Stomach smooth muscle (tissue), 2 donors: ENCODE measurements around the gene KRI1.

Experiments
- H3K27ac ChIP-seq: one replicate; pipeline ENCODE4 v1.7.0; 2013; ENCODE audit warnings: mild to moderate bottlenecking, low read length, inconsistent platforms
- H3K27me3 ChIP-seq, 2 donors: one replicate each; pipeline ENCODE4 v1.7.0; 2013; ENCODE audit warnings: low read length in 2 of 2; ENCODE audit not compliant: insufficient read depth in 2 of 2, control insufficient read depth in 1 of 2
- H3K36me3 ChIP-seq, 2 donors: one replicate each; pipeline ENCODE4 v1.7.0; 2013; ENCODE audit warnings: low read length in 2 of 2; ENCODE audit not compliant: control insufficient read depth in 2 of 2, insufficient read depth in 2 of 2
- H3K4me1 ChIP-seq: one replicate; pipeline ENCODE4 v1.7.0; 2013; ENCODE audit warnings: low read length; ENCODE audit not compliant: control insufficient read depth, insufficient read depth
- H3K4me3 ChIP-seq, 2 donors: one replicate each; pipeline ENCODE4 v1.7.0; 2013; ENCODE audit warnings: low read length in 2 of 2
- H3K9ac ChIP-seq, 2 donors: one replicate each; pipeline ENCODE4 v1.7.0; 2013; ENCODE audit warnings: low read length in 2 of 2, mild to moderate bottlenecking in 1 of 2
- H3K9me3 ChIP-seq, 2 donors: one replicate each; pipeline ENCODE4 v1.7.0; 2013; ENCODE audit warnings: low read length in 2 of 2; ENCODE audit not compliant: control insufficient read depth in 2 of 2
- donor health status: healthy.
- donor health status: Pancreatic carcinoma.

The KRI1 gene

GRCh38 chr19:10593820-10594637, 28.2 kb upstream of the KRI1 start:
- Histone ChIP-seq H3K4me3 (no peak overlapping the region), H3K4me1 (no peaks in the 10 kb centered on the region), H3K9me3 (no peaks in the 10 kb centered on the region), H3K36me3 (no peaks in the 10 kb centered on the region), H3K27me3 (peaks cover 3 to 4% of the 10 kb centered on the region in 2 donors), H3K9ac (no peak overlapping the region), H3K27ac (no peak overlapping the region)

GRCh38 chr19:10593148-10593547, 27.3 kb upstream of the KRI1 start:
- Histone ChIP-seq H3K4me1 (no peaks in the 10 kb centered on the region), H3K27me3 (peaks cover 3 to 4% of the 10 kb centered on the region in 2 donors), H3K27ac (no peak overlapping the region), H3K36me3 (no peaks in the 10 kb centered on the region), H3K4me3 (no peak overlapping the region), H3K9ac (no peak overlapping the region), H3K9me3 (no peaks in the 10 kb centered on the region)

- H3K27me3 ChIP-seq, result peaks cover 9 to 16% of the 10 kb centered on the region in 2 donors
- H3K4me1 ChIP-seq, result no peaks in the 10 kb centered on the region
- H3K9me3 ChIP-seq, result no peaks in the 10 kb centered on the region
- H3K9ac ChIP-seq, result no peak overlapping the region
- no peak overlapping the region for H3K27ac ChIP-seq
- no peaks in the 10 kb centered on the region for H3K36me3 ChIP-seq
- H3K4me3 ChIP-seq, result no peak overlapping the region
Observed at GRCh38 chr19:10587839-10588150, 22.0 kb upstream of the KRI1 start.

- H3K27me3 ChIP-seq, result peaks cover 9 to 16% of the 10 kb centered on the region in 2 donors
- no peaks in the 10 kb centered on the region for H3K36me3 ChIP-seq
- H3K9me3 ChIP-seq, result no peaks in the 10 kb centered on the region
- no peaks in the 10 kb centered on the region for H3K4me1 ChIP-seq
- H3K4me3 ChIP-seq, result no peak within 1 kb of the TSS
- H3K9ac ChIP-seq, result no peak within 1 kb of the TSS
- H3K27ac ChIP-seq, result no peak within 1 kb of the TSS
Observed at GRCh38 chr19:10587022-10587838, 21.4 kb upstream of the KRI1 start, which contains the start of gene AP1M2. TSS of gene AP1M2 (minus strand) at chr19:10587312. CDS start at chr19:10587231, 81 bp downstream.

- H3K27me3 ChIP-seq, result peaks cover 9 to 16% of the 10 kb centered on the region in 2 donors
- no peak overlapping the region for H3K9ac ChIP-seq
- no peak overlapping the region for H3K27ac ChIP-seq
- no peaks in the 10 kb centered on the region for H3K9me3 ChIP-seq
- no peak overlapping the region for H3K4me3 ChIP-seq
- peaks cover 1% of the 10 kb centered on the region for H3K4me1 ChIP-seq
- no peaks in the 10 kb centered on the region for H3K36me3 ChIP-seq
Observed at GRCh38 chr19:10586396-10586795, 20.6 kb upstream of the KRI1 start.

GRCh38 chr19:10583036-10583776, 17.4 kb upstream of the KRI1 start:
- no peak overlapping the region for H3K9ac ChIP-seq
- H3K4me1 ChIP-seq, result peaks cover 7% of the 10 kb centered on the region
- no peak overlapping the region for H3K27ac ChIP-seq
- peaks cover 8 to 13% of the 10 kb centered on the region in 2 donors for H3K27me3 ChIP-seq
- no peaks in the 10 kb centered on the region for H3K36me3 ChIP-seq
- H3K9me3 ChIP-seq, result no peaks in the 10 kb centered on the region
- H3K4me3 ChIP-seq, result no peak overlapping the region

- Histone ChIP-seq H3K36me3 (no peaks in the 10 kb centered on the region), H3K4me1 (peaks cover 7% of the 10 kb centered on the region), H3K9me3 (no peaks in the 10 kb centered on the region), H3K27me3 (peaks cover 5 to 7% of the 10 kb centered on the region in 2 donors), H3K9ac (no peak overlapping the region), H3K4me3 (no peak overlapping the region), H3K27ac (no peak overlapping the region)
Observed at GRCh38 chr19:10582091-10582490, 16.3 kb upstream of the KRI1 start.

GRCh38 chr19:10580979-10581631, 15.3 kb upstream of the KRI1 start:
- no peak overlapping the region for H3K27ac ChIP-seq
- peaks cover 7% of the 10 kb centered on the region for H3K4me1 ChIP-seq
- H3K27me3 ChIP-seq, result peaks cover 0 to 2% of the 10 kb centered on the region in 2 donors
- peak overlapping the region; percentile 60 to 66 for H3K4me3 ChIP-seq
- H3K9me3 ChIP-seq, result no peaks in the 10 kb centered on the region
- no peaks in the 10 kb centered on the region for H3K36me3 ChIP-seq
- peak overlapping the region in 1 of 2 donors; percentile 32 for H3K9ac ChIP-seq

GRCh38 chr19:10577951-10578350, 12.1 kb upstream of the KRI1 start:
- Histone ChIP-seq H3K36me3 (no peaks in the 10 kb centered on the region), H3K9ac (no peak overlapping the region), H3K27me3 (peaks cover 0 to 2% of the 10 kb centered on the region in 2 donors), H3K9me3 (no peaks in the 10 kb centered on the region), H3K4me3 (no peak overlapping the region), H3K27ac (no peak overlapping the region), H3K4me1 (peaks cover 7% of the 10 kb centered on the region)

GRCh38 chr19:10575011-10575716, 9.4 kb upstream of the KRI1 start:
- H3K27ac ChIP-seq, result no peak overlapping the region
- H3K4me3 ChIP-seq, result no peak overlapping the region
- no peaks in the 10 kb centered on the region for H3K9me3 ChIP-seq
- no peaks in the 10 kb centered on the region for H3K4me1 ChIP-seq
- H3K36me3 ChIP-seq, result no peaks in the 10 kb centered on the region
- H3K27me3 ChIP-seq, result peaks cover 0 to 2% of the 10 kb centered on the region in 2 donors
- no peak overlapping the region for H3K9ac ChIP-seq
